HUDEP-2 (cell line): ENCODE results near the gene DLL3.
A peak's percentile ranks its signal among the peaks of the same experiment; 100 is the strongest.
"Not testable (repeated sequence)": the region's sequence is repeated elsewhere in the genome, so short reads cannot be mapped to it uniquely, and the experiment has no call there.

ENCODE experiments used
- DNase-seq, 76 experiments: peaks; one replicate each; lab custom pipeline; 2025; ENCODE audit not compliant: unreplicated experiment in 76 of 76; lab: John Stamatoyannopoulos, UW

DLL3 gene

DNA sequence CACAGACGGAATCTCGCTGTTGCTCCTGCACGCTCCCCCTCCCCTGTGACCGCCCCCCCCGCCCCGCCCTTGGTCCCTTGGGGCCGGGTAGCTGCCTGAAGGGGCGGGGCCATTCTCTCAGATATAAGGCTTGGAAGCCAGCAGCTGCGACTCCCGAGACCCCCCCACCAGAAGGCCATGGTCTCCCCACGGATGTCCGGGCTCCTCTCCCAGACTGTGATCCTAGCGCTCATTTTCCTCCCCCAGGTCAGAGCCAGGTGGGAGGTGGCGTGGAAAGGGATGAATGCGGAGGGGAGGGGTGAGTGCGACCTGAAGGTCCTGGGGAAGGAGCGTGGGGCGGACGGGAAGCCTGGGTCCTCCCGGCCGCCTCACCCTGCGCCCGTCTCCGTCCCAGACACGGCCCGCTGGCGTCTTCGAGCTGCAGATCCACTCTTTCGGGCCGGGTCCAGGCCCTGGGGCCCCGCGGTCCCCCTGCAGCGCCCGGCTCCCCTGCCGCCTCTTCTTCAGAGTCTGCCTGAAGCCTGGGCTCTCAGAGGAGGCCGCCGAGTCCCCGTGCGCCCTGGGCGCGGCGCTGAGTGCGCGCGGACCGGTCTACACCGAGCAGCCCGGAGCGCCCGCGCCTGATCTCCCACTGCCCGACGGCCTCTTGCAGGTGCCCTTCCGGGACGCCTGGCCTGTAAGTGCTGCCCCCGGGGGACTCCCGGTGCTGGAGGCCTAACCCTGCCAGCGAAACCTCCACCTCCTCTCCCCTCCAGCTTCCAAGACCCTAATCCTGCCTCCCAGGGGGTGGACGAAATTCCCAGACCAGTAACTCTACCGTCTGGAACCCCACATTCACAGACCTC lies at the start of gene DLL3:
Gene DLL3 (plus strand): TSS at position 150 of the 845 bp plus-strand sequence. CDS start 28 bp downstream, at position 178.
- peak in 5 of 76 experiments; percentile 9 to 19 (median 14) for DNase-seq

GRCh38 chr19:39449116-39449797 lies 49.5 kb upstream of the DLL3 start:
- DNase-seq: no peak

DNA sequence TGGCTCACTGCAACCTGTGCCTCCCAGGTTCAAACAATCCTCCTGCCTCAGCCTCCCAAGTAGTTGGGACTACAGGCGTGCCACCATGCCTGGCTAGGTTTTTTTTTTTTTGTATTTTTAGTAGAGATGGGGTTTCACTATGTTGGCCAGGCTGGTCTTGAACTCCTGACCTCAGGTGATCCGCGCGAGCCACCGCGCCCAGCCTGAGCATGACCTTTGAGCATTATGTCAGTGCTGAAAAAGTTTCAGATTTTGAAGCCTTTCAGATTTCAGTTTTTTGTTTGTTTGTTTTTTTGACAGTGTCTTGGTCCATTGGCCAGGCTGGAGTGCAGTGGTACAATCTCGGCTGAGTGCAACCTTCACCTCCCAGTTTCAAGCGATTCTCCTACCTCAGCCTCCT lies 47.5 kb upstream of the DLL3 start:
- DNase-seq: not testable (repeated sequence)

DNA sequence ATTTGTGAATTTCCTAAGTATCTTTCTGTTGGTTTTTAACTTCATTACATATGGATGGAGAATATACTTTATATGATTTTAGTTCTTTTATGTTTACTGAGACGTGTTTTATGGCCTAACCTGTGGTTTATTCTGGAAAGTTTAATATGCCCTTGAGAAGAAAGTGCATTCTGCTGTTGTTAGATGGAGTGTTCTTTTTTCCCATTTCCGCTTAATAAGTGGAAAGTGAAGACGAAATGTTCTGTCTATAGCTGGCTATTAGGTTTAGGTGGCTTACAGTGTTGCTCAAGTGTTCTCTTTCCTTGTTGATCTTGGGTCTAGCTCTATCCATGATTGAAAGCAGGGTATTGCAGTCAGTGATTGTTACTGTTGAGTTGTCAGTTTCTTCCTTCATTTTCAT lies 35.3 kb upstream of the DLL3 start:
- no peak for DNase-seq

DNA sequence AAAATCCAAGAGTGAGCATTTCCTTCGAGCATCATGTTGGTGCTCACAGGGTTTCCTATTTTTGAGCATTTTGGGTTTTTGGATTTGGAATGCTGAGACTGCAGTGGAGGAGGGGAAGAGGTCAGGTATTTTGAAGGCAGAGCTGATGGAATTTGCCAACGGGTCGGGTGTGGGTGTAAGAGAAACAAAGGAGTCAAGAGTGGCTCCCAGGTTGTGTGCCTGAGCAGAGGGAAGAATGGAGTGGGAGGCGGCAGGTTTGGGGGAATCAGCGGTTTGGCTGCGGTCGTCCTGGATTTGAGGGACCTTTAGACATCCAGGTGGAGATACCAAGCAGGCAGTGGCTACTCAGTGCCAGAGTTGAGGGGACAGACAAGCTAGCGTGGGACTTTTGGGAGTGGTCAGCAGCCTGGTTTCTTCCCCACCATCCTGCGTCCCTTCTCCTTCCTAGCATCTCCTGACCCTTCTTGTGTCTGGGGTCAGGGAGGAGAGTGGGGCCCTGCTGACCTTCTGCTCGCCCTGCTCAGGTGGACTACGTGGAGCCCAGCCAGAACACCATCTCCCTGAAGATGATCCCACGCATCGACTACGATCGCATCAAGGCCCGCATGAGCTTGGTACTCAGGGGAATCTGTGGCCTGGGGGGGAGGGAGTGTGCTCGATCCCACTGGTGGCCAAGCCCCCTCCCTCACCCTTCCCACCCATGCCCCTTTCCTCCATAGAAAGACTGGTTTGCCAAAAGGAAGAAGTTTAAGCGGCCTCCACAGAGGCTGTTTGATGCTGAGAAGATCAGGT lies 32.6 kb upstream of the DLL3 start:
- no peak for DNase-seq

- no peak for DNase-seq
Observed at GRCh38 chr19:39467941-39468340, 30.8 kb upstream of the DLL3 start.

DNA sequence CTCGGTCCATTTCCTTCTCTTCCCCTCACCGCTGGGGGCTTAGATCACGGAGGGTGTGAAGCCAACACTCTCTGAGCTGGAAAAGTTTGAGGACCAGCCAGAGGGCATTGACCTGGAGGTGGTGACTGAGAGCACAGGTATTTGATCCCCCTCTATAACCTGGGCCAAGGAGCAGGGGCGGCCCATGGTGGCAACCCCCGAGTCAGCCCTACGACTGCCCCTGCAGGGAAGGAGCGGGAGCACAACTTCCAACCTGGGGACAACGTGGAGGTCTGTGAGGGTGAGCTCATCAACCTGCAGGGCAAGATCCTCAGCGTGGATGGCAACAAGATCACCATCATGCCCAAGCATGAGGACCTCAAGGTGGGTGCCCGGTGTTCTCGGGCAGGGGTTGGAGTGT lies 29.7 kb upstream of the DLL3 start:
- DNase-seq: no peak

DNA sequence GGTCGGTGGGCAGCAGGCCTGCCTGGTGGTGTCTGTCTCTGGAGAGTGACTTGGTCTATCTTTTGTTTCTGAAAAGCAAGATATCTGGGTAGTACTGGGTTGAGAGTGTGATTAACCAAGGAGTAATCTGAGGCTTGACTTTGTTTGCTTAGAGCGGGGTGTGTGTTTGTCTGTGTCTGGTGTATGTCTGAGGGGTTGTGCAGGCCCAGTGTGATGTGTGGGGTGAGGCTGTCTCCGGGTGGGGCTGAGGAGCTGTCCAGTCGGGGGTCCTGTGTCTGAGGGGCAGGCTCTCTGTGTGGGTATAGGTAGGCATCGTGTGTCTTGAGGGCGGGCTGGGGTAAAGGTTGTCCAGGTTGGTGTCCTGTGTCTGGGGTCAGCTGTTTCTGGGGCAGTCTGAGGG lies 29.2 kb upstream of the DLL3 start:
- DNase-seq: no peak

- DNase-seq: no peak
Observed at GRCh38 chr19:39470724-39471339, 27.9 kb upstream of the DLL3 start.

- DNase-seq: no peak
Observed at GRCh38 chr19:39471756-39472536, 26.8 kb upstream of the DLL3 start.

DNA sequence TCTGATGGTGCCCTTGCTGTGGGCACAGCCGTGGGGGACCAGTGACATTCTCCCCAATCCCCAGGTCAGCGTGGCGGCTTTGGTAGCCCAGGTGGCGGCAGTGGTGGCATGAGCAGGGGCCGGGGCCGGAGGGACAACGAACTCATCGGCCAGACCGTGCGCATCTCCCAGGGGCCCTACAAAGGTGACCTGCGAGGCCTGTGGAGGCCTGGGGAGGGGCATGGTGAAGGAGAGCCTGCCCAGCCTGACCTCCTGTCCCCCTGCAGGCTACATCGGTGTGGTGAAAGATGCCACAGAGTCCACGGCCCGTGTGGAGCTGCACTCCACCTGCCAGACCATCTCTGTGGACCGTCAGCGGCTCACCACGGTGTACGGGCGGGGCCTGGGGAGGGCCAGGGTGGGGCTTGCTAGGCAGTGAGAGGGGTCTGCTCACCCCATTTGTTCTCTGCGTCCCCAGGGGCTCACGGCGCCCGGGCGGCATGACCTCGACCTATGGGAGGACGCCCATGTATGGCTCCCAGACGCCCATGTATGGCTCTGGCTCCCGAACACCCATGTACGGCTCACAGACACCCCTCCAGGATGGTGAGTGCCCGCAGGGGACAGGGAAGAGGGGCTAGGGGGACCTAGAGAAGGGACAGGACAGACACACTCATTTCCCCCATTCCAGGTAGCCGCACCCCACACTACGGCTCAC lies 25.9 kb upstream of the DLL3 start:
- DNase-seq: no peak

GRCh38 chr19:39473443-39473960 lies 25.2 kb upstream of the DLL3 start:
- no peak for DNase-seq

DNA sequence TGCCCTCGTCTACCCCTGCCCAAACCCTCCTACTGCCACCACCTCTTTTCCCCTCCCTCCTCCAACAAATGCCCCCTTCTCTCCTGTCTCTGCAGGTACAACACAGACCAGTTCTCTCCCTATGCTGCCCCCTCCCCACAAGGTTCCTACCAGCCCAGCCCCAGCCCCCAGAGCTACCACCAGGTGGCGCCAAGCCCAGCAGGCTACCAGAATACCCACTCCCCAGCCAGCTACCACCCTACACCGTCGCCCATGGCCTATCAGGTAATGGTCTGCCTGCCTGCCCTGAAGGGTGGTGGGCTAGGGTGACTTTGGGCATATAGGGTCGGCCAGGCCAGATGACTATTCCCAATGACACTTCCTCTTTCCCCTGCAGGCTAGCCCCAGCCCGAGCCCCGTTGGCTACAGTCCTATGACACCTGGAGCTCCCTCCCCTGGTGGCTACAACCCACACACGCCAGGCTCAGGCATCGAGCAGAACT lies 24.6 kb upstream of the DLL3 start:
- peak in 39 of 76 experiments; percentile 11 to 71 (median 43) for DNase-seq

GRCh38 chr19:39475748-39476147 lies 23.0 kb upstream of the DLL3 start:
- DNase-seq: no peak

DNA sequence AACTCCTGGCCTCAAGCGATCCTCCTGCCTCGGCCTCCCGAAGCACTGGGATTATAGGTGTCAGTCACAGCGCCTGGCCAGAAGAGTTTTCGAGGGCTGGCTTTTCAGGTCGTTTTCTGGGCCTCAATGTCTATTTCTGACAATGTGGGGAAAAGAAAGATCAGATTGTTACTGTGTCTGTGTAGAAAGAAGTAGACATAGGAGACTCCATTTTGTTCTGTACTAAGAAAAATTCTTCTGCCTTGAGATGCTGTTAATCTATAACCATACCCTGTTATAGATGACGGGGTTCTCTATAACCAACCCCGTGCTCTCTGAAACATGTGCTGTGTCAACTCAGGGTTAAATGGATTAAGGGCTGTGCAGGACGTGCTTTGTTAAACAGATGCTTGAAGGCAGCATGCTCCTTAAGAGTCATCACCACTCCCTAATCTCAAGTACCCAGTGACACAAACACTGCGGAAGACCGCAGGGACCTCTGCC lies 19.4 kb upstream of the DLL3 start:
- DNase-seq: not testable (repeated sequence)

- peak in 1 of 76 experiments; percentile 37 for DNase-seq
Observed at GRCh38 chr19:39479916-39480315, 18.8 kb upstream of the DLL3 start.

DNA sequence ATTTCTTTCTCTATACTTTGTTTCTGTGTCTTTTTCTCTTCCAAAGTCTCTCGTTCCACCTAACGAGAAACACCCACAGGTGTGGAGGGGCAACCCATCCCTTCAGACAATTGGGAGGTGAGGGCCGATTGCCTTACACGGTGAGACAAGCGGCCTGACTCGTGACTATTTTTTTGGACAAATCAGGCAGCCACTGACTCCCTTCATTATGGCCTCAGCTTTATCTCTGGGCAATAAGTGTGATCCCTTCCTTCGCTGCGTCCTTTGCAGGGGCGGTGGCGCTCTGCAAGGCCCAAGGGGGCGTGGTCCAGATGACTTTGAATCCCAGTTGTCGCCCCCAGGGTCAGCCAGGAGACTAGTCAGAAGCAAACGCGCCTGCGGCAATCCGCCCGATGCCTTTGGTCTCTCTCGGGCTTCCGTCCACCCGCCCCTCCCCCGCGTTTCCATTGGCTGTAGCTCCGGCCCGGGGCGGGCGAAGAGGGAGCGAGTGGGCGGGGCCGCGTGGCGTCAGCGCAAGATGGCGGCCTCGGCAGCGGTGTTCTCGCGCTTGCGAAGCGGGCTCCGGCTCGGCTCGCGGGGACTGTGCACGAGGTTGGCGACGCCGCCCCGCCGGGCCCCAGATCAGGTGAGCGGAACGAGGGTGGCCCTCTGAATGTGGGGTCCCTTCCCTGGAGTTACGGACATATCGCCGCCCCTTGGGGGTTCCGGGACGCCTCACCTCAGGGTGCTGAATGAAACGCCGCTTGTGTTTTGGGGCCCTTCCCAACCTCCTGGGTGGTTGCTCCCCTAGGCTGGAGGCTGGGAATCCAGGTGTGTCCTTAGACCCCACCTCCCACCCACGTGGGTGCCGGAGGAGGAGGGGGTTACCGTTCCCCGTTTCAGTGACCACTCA lies 18.2 kb upstream of the DLL3 start, which contains the start of gene TIMM50:
Gene TIMM50 (plus strand): TSS at position 502 of the 892 bp plus-strand sequence. CDS start 16 bp downstream, at position 518.
- DNase-seq: peak; percentile 84 to 100 (median 99)

DNA sequence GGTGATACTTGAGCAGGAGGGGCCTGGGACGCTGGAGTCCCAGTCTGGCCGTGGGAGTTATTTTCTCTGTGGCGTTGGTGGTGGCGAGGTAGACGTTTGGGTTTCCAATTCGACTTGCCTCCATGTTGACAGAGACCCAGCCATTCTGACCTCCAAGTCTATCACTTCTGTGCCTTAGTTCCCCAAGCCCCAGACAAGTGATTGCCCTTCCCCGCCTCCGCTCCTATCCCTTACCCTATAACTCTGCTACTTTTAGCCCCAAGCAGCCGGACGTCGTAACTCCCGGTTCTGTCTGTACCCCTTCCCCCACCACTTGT lies 17.6 kb upstream of the DLL3 start:
- DNase-seq: peak in 2 of 76 experiments; percentile 28 to 44
